Left lung (tissue), 10 donors: ENCODE results near the gene TBCA. TPM values are rescaled to one million over a fixed set of nuclear protein-coding genes. Genes with fewer than 3 reads are reported as not detected.
A peak's percentile ranks its signal among the peaks of the same experiment; 100 is the strongest.
"Not testable (repeated sequence)": the region's sequence is repeated elsewhere in the genome, so short reads cannot be mapped to it uniquely, and the experiment has no call there.

Source experiments
- ATAC-seq: fragments of 200-7000 bp; cut with Tn5 transposase; one replicate; pipeline ENCODE4 v1.9.1; 2020; ENCODE audit warnings: moderate library complexity
- DNase-seq, 4 donors: peaks; one replicate each; pipeline ENCODE4 v3.0.0-alpha.2; 2013 to 2020
- H3K27ac ChIP-seq, 2 donors: fragments of 200-600 bp; sonication (generic) in 1 of 2; one replicate each; pipeline versions ENCODE4 v1.5.0 to v1.8.0; 2020 to 2021
- H3K27me3 ChIP-seq, 2 donors: fragments of 200-600 bp; sonication (generic) in 1 of 2; one replicate each; pipeline versions ENCODE4 v1.5.0 to v1.8.0; 2020 to 2021
- H3K36me3 ChIP-seq, 2 donors: fragments of 200-600 bp; sonication (generic) in 1 of 2; one replicate each; pipeline versions ENCODE4 v1.5.0 to v1.8.0; 2020 to 2021
- H3K4me1 ChIP-seq, 2 donors: fragments of 200-600 bp; one replicate each; pipeline ENCODE4 v1.8.0; 2021
- H3K4me3 ChIP-seq, 2 donors: fragments of 200-600 bp; sonication (generic) in 1 of 2; one replicate each; pipeline versions ENCODE4 v1.5.0 to v1.8.0; 2020 to 2021; ENCODE audit warnings: mild to moderate bottlenecking in 1 of 2
- H3K9me3 ChIP-seq, 2 donors: fragments of 200-600 bp; sonication (generic) in 1 of 2; one replicate each; pipeline versions ENCODE4 v1.5.0 to v1.8.0; 2020 to 2021
- intact Hi-C, 2 donors: fragments of 100-400 bp; cut with DNase I; formaldehyde crosslinking; loops; one replicate each; pipeline versions ENCODE4 v1.11.2 to v1.14.2; 2022
- polyA plus RNA-seq, 6 donors: library from polyadenylated mRNA; unstranded; fragments of 120-200 nt; gene quantifications; one replicate each; pipeline ENCODE4 v1.2.1, GENCODE V29; 2013; ENCODE audit not compliant: insufficient read length in 6 of 6
- total RNA-seq, 2 donors: library from RNA; stranded (reverse); fragmentation: NEBNext Ultra II Directional; extraction: Animal tissue kit (Norgen Biotek cat#: 25700); gene quantifications; one replicate each; pipeline ENCODE4 v1.2.1, GENCODE V29; 2021
- TF ChIP-seq, protein P1 (sequence below), 2 donors: fragments of 200-600 bp; sonication (generic) in 1 of 2; IDR thresholded peaks; one replicate each; pipeline versions ENCODE4 v1.5.0 to v1.8.0; 2021; ENCODE audit warnings: antibody characterized with exemption in 2 of 2
- donor health status: DM: no; HTN: yes; CAD: no.
- donor health status: DM: no; HTN: no; CAD: no.

The TBCA gene
- total and polyA plus RNA-seq, 8 donors, result 117 to 315 (median 251) TPM

DNA sequence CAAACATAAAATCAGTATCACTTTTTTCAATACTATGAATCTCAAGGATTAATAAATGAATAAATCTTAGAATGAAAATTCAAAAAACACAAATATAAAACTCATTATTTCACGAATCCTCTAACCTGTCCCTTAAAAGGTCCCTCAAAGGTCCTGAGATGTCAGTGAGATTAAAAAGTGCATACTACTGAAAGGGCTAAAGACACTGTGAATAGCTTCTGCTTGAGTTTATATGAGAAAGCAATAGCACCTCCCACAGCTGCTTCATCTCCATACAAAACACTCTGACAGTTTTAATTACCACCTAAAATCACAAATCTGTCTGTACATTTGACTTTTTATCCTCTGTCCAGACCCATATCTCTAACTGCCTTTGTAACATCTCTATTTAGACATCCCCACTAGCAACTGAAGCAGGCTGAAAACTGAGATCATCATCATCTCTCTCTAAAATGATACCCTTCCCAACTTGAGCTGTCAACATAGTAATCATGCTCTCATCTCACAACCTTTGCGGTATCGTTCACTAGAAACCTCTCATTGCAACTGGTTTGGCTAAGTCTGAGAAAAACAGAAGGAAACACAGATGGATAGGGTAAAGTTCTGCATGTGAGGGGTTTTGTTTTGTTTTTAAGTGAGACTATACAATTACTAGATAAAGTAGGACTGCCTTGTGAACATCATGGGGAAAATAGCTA is 56.3 kb downstream of the TBCA start:
- TF ChIP-seq, protein P1, sequence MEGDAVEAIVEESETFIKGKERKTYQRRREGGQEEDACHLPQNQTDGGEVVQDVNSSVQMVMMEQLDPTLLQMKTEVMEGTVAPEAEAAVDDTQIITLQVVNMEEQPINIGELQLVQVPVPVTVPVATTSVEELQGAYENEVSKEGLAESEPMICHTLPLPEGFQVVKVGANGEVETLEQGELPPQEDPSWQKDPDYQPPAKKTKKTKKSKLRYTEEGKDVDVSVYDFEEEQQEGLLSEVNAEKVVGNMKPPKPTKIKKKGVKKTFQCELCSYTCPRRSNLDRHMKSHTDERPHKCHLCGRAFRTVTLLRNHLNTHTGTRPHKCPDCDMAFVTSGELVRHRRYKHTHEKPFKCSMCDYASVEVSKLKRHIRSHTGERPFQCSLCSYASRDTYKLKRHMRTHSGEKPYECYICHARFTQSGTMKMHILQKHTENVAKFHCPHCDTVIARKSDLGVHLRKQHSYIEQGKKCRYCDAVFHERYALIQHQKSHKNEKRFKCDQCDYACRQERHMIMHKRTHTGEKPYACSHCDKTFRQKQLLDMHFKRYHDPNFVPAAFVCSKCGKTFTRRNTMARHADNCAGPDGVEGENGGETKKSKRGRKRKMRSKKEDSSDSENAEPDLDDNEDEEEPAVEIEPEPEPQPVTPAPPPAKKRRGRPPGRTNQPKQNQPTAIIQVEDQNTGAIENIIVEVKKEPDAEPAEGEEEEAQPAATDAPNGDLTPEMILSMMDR (IDR thresholded peaks at IDR 0.05), result no peak
- Histone ChIP-seq H3K9me3 (no peaks in the 10 kb centered on the region), H3K27me3 (no peaks in the 10 kb centered on the region), H3K27ac (no peak overlapping the region), H3K36me3 (no peaks in the 10 kb centered on the region), H3K4me3 (no peak overlapping the region), H3K4me1 (peaks cover 0 to 4% of the 10 kb centered on the region in 2 donors)
- intact Hi-C loops, result no loop called here
- no peak for ATAC-seq
- no peak for DNase-seq

DNA sequence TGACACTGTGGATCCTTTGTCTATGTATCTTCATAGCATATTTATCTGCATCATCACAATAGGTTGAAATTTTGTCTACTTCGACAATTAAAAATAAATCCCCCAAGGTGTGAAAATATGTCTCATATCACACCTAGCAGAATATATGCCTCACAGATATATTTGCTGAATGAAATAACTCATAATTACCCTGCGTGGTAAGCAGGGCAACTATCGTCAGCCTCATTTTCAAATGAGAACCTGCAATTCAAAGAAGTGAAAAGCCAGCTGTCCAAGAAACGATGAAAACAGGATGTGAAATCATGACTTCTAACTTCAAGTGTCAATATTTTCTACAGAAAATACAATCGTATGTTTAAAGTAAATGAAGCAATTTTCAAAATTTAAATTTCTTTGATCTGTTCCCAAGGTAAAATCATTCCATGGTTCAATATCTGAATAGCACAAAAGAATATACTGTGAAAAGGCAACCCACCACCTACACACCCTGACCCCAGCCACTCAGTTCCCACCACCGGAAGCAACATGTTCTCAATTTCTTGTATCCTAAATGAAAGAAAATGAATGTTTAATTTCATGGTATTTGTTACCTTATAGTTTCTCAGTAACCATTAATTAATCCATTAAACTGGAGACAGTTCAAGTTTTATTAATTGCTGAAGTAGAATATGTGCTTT is 57.1 kb downstream of the TBCA start:
- H3K4me1 ChIP-seq, result peaks cover 0 to 4% of the 10 kb centered on the region in 2 donors
- no peaks in the 10 kb centered on the region for H3K9me3 ChIP-seq
- intact Hi-C loops, result no loop called here
- H3K27ac ChIP-seq, result no peak overlapping the region
- TF ChIP-seq, protein P1 (IDR thresholded peaks at IDR 0.05), result no peak
- DNase-seq (no peak), ATAC-seq (no peak)
- no peaks in the 10 kb centered on the region for H3K36me3 ChIP-seq
- H3K4me3 ChIP-seq, result no peak overlapping the region
- no peaks in the 10 kb centered on the region for H3K27me3 ChIP-seq

DNA sequence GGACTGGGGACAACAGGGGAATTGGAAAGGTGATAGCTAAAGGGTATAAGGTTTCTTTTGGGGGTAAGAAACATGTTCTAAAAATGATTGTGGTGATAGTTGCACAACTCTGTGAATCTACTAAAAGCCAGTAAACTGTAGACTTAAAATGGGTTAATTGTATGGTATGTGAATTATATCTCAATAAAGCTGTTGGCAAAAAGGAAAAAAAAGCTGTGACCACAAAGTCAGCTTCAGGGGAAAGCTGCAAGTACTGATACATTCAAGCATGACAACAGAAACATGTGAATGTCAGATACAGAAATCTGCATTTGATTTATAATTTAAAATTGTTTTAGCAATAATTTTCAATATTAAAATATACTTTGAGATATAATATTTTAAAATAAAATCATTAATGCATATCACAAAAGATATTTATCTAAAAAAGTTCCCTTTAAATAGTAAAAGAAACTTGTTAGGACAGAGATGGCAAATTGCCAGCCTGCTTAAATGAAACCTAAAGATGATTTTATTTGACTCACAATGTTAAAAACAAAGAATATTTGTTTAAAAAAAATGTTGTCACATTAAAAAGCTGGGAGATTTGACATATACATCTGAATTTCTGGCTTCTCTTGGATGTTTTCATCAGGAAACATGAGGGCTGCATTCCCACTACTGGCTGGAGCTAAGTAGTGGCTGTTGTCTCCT is 66.0 kb downstream of the TBCA start:
- Histone ChIP-seq H3K36me3 (peaks cover 0 to 30% of the 10 kb centered on the region in 2 donors), H3K4me1 (no peaks in the 10 kb centered on the region), H3K27ac (no peak overlapping the region), H3K4me3 (no peak overlapping the region), H3K9me3 (no peaks in the 10 kb centered on the region), H3K27me3 (no peaks in the 10 kb centered on the region)
- intact Hi-C loops, result no loop called here
- ATAC-seq (no peak), DNase-seq (peak in 1 of 4 donors; percentile 5)
- TF ChIP-seq, protein P1 (IDR thresholded peaks at IDR 0.05), result no peak

DNA sequence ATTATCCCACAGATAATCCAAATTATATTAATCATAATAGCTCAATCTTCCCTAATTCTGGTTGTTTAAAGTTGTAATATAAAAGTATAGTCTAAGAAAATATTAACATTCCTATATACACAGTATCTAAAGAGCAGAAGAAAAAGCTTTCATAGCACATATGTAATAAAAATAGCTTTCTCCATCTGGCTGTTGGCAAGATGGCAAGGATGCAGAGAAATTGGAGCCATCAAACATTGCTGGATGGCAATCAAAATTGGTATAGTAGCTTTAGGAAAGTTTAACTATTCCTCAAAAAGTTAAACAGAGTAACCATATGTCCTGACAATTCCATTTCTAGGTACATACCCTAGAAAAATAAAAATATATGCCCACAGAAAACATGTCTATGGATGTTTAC is 66.8 kb downstream of the TBCA start:
- Histone ChIP-seq H3K27ac (no peak overlapping the region), H3K4me1 (no peaks in the 10 kb centered on the region), H3K36me3 (peaks cover 0 to 38% of the 10 kb centered on the region in 2 donors), H3K27me3 (no peaks in the 10 kb centered on the region), H3K4me3 (no peak overlapping the region), H3K9me3 (no peaks in the 10 kb centered on the region)
- ATAC-seq (no peak), DNase-seq (no peak)
- TF ChIP-seq, protein P1 (IDR thresholded peaks at IDR 0.05), result no peak
- intact Hi-C loops, result no loop called here

DNA sequence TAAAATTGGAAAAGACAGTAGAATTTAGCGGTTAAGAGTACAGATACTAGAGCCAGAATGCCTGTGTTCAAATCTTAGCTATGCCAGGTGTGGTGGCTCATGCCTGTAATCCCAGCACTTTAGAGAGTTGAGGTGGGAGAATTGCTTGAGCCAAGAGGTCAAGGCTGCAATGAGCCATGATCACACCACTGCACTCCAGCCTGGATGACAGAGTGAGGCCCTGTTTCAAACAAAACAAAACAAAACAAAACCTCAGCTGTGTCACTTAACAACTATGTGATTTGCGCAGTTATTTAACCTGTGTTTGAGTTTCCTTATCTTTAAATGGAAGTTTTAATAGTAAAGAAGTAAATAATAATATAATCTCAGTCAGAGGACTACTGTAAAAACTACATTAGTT is 68.3 kb downstream of the TBCA start:
- no peak for DNase-seq
- intact Hi-C loops, result no loop called here
- peaks cover 0 to 53% of the 10 kb centered on the region in 2 donors for H3K36me3 ChIP-seq

DNA sequence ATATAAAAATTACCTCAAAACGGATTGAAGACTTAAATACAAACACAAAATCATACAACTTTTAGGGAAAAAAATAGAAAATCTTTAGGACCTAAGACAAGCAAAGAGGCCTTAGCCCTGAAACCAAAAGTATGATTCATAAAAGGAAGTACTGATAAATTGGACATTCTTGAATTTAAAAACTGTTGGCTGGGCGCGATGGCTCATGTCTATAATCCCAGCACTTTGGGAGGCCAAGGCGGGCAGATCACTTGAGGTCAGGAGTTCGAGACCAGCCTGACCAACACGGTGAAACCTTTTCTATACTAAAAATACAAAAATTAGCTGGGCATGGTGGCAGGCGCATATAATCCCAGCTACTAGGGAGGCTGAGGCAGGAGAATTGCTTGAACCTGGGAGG is 76.6 kb downstream of the TBCA start:
- H3K27me3 ChIP-seq, intact Hi-C loops, H3K27ac ChIP-seq, ATAC-seq, H3K4me1 ChIP-seq, H3K4me3 ChIP-seq, H3K9me3 ChIP-seq, DNase-seq: not testable (repeated sequence)
- H3K36me3 ChIP-seq, result peaks cover 0 to 40% of the 10 kb centered on the region in 2 donors

More for the DNA sequence above, 68.3 kb downstream of the TBCA start:
- no peak overlapping the region for H3K4me3 ChIP-seq
- no peaks in the 10 kb centered on the region for H3K27me3 ChIP-seq
- ATAC-seq, result no peak
- H3K9me3 ChIP-seq, result no peaks in the 10 kb centered on the region
- no peak overlapping the region for H3K27ac ChIP-seq
- TF ChIP-seq, protein P1 (IDR thresholded peaks at IDR 0.05), result no peak
- no peaks in the 10 kb centered on the region for H3K4me1 ChIP-seq
